Epithelial cell of prostate (primary cell): ENCODE measurements around the gene EPN3.

ENCODE experiments used
- DNase-seq: peaks from one replicate; pipeline ENCODE4 v3.0.0-alpha.2; 2011; ENCODE audit warnings: low read depth, low spot score
- H3K27ac ChIP-seq: fragments of 450-650 bp; 2 replicates; pipeline ENCODE4 v1.5.1; 2017; ENCODE audit warnings: mild to moderate bottlenecking

The EPN3 gene

DNA sequence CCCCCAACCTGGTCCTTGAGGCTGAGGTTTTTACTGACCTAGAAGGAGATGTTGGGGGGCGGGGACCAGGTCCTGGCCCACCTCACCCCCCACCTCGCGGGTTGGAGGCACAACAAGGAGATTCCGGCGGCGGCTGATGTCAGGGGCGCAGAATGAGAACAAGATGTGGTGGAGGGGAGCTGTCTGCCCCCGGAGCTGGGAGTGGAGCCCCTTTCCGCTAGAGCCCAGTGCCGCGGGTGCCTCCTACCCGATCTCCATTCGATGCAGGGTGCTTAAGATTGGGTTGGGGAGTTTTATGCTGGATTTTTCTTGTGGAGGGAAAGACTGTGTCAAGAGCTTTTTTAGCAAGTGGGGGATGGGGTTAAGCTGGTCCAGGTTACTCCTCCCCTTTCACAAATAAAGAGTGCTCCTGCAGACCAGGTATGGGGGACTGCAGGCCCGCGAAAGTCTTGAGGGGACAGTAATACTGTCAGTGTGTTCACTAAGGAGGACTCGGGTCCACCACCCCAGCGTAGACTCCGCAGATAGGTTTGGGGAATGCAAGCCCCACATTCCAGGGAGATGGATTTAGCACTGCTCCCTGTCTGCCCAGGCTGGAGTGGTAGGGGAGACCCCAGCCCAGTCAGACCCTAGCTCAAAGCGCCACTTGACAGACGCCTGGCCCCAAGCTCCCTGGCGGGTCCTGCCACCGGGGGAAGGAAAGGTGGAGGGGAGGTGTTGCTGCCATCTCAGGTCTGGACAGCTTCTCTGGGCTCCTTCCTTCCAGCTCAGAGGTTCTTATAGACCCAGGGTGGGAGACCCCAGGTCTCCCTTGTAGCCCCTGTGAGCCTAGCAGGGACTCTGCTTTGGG is 29.9 kb downstream of the EPN3 start:
- no peak for DNase-seq
- no peak overlapping the region for H3K27ac ChIP-seq

DNA sequence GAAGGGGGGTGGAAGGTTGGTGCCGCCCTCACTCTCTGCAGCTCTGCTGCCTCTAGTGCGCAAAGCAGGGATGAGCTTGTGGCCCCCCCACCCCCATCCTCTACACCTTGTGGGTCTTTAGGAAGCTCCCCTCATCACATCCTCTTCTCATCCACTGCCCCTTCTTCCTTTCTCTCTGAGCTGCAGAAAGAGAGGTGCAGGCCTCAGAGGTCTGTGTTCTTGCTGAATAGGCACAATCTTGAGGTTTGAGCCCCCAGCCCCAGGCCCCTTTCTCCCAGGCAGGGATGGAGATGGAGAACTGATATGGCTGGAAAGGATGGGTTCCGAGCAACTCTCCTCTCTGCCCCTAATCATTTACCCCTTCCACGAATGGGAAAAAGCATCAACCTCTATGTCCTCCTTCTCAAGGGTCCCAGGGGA is 30.6 kb downstream of the EPN3 start:
- no peak overlapping the region for H3K27ac ChIP-seq
- no peak for DNase-seq

DNA sequence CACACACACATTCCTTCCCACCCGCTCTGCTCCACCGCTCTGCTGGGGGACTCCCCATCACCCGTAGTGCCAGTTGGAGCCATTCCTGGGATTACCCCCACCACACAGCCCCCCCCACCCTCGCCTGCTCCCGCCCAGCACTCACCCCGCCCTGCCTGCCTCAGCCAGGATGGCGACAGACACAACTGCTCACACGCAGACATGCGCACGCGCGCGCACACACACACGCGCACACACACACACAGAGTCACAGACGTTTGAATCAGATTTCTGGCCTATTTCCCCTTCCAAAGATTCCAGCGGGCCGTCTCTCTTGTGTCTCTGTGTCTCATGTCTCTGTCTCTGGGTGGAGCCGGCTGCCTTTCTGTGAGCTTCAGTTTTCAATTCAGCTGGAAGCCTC is 32.4 kb downstream of the EPN3 start:
- no peak for DNase-seq
- H3K27ac ChIP-seq: no peak overlapping the region

DNA sequence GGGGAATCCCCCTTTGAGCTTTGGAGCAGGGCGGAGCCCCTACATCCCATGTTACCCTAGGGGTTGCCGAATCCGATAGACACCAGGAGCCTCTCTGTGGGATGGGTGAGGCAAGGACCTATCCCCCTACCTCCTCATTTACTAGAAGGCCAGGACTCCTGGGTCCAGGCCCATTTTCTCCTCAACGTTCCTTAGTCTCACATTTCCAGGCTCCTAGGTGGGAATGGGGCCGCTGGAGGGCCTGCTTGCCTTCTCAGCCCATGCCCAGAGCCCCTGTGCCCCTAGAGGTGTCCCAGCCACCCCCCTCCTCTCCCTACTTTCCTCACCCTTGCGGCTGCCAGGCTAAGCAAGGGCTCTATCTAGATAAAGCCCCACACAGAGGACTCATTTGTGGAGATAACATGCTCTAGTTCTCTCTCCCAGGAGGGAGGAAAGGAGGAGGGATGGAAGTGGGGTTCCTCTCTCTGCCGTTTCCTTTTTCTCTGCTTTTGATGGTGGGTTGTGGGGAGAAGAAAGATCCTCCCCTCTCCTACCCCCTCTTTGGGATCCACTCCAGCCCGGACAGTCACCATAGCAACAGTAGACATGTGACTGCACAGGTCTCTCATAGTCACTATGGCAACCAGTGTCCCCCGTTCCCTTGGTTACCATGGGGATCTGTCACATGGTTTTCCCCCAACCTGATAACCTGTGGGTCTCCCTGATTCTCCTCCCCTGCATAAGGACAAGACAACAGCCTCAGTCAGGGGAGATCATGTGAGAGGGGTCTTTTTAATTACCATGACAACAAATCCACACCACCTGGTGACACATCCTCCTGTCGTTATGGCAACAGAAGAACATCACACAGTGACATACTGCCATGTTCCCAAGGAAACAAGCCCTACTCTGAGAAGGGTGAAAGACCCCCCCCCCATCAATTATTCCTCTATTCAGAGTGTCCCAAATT is 33.1 kb downstream of the EPN3 start:
- no peak overlapping the region for H3K27ac ChIP-seq
- no peak for DNase-seq

DNA sequence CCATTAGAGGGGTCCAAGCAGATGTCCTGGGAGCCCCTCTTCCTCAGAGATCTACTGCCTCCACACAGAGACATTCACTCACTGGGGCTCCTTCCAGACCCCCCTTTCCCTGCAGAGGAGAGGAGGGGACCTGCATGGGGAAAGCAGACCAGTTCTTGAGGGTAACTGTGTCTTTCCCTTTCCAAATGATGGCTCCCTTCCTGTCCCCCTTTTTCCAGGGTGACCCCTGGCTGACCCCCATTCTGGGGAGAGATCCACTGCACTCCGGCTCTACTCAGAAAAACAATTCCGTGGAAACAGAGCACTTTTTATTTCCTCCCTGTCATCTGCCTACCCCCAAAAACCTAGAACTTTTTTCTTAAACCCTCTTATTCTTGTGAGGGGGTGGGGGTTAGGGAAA is 34.4 kb downstream of the EPN3 start:
- no peak for DNase-seq
- H3K27ac ChIP-seq: no peak overlapping the region

DNA sequence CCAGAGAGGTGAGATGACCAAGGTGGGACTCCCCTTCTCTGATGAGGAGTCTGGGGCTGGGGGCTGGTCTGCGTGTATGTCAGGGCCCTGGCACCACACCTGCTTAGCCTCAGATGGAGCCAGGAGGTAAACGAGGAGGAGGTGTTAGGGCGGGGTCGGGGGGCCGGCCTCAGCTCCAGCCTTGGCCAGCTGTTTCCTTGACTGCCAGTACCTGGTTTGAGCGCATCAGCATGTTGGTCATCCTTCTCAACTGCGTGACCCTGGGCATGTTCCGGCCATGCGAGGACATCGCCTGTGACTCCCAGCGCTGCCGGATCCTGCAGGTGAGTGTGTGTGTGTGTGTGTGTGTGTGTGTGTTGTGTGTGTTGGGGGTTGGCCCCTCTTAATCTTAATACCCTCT is 36.1 kb downstream of the EPN3 start:
- no peak for DNase-seq
- H3K27ac ChIP-seq: no peak overlapping the region

DNA sequence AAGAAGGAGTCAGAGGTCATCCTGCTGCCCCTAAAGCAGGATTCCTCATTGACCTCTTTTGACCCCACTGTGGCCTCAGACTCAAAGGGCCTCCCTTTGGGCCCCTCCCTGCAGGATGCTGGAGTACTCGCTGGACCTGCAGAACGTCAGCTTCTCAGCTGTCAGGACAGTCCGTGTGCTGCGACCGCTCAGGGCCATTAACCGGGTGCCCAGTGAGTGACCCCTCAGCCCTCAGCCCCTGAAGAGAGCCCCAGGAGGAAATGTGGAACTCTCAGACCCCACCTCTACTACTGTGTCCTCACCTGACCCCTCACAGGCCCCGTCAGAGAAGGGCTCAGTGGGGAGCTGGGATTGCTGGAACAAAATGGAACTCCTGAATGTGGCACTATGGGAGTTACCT is 37.1 kb downstream of the EPN3 start:
- DNase-seq: no peak
- no peak overlapping the region for H3K27ac ChIP-seq

DNA sequence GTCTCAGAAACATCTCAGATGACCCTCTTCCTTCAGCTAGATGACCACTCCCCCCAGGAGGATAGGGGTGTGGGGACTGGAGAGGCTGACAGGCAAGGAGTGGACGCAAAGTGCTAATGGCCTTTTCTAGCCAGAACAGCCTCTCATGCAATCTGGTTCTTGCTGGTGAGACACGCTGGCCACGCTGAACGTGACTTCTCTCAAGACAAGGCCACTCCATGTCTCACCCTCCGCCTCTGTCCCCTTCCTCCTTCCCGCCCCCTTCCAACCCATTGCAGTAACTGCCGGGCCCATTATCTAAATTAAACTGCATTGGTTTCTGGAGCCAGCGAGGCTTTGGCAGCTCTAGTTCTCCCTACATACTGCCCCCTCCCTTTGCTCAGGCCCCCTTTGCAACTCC is 37.5 kb downstream of the EPN3 start:
- DNase-seq: no peak
- no peak overlapping the region for H3K27ac ChIP-seq

DNA sequence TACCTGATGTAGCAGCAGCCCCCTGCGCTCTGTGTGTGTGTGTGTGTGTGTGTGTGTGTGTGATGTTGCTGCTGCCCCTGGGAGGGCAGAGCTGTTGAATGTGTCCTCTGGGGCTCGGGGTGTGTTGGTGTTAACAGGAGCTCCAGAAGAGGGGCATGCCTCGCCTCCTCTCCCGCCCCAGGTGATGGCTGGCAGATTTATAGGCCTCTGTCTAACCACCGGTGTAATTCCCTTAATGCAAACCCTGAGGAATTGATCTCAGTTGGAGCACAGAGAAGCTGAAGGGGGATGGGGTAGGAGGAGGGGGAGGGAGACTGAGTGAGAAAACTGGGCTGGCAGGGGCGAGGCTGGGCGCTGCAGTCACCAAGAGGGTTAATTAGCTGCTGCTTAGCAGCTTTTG is 38.0 kb downstream of the EPN3 start:
- DNase-seq: no peak

DNA sequence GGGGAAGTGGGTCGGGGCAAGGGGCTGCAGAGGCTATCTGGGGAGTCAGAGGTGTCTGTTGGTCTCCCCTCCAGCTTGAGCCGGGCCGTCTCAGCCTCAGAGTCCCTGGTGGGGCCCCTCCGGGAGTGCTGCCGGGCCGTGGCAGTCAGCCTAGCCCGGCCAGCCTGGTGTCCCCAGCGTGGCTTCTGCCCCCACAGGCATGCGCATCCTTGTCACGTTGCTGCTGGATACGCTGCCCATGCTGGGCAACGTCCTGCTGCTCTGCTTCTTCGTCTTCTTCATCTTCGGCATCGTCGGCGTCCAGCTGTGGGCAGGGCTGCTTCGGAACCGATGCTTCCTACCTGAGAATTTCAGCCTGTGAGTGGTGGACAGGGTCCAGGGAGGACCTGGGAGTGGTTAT is 39.1 kb downstream of the EPN3 start:
- no peak for DNase-seq
- H3K27ac ChIP-seq: no peak overlapping the region

More for the DNA sequence above, 38.0 kb downstream of the EPN3 start:
- H3K27ac ChIP-seq: no peak overlapping the region

DNA sequence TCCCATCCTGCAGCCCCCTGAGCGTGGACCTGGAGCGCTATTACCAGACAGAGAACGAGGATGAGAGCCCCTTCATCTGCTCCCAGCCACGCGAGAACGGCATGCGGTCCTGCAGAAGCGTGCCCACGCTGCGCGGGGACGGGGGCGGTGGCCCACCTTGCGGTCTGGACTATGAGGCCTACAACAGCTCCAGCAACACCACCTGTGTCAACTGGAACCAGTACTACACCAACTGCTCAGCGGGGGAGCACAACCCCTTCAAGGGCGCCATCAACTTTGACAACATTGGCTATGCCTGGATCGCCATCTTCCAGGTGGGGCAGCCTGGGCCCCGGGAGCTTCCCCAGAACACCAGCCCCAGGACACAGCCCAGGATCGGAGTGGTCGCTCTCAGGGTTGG is 40.0 kb downstream of the EPN3 start:
- no peak for DNase-seq

DNA sequence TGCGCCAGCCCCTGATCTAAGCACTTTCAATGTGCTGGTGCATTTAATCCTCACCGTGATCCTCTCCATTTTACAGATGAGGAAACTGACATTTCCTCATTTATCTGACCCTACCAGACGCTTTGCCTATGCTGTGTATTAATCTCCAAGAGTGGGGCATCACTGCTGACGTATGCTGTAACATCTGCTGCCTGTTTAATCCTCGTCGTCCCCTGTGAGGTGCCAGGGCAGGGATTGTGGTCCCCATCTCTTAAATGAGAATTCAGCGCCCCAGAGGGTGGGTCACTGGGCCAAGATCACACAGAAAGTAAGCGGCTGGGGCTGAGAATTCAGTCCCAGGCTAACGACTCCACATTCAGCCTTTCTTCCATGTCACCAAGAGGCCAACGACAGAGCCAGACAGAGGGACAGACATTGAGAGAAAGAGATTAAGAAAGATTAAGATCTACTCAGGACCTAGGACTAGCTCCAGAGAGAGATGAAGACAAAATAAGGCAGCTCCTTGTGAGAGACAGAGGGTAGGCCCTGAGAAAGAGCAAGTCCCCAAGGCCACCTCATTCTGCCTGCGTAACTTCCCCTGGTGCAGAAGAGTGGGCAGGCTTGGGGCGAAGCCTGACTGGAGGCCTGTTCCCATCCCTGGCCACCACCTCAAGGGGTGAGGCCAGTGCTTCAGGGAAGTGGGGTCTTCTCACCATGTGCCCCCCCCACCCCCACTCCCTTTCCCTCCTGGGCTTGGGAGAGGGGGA is 41.5 kb downstream of the EPN3 start:
- no peak for DNase-seq
- no peak overlapping the region for H3K27ac ChIP-seq

More for the DNA sequence above, 40.0 kb downstream of the EPN3 start:
- no peak overlapping the region for H3K27ac ChIP-seq

DNA sequence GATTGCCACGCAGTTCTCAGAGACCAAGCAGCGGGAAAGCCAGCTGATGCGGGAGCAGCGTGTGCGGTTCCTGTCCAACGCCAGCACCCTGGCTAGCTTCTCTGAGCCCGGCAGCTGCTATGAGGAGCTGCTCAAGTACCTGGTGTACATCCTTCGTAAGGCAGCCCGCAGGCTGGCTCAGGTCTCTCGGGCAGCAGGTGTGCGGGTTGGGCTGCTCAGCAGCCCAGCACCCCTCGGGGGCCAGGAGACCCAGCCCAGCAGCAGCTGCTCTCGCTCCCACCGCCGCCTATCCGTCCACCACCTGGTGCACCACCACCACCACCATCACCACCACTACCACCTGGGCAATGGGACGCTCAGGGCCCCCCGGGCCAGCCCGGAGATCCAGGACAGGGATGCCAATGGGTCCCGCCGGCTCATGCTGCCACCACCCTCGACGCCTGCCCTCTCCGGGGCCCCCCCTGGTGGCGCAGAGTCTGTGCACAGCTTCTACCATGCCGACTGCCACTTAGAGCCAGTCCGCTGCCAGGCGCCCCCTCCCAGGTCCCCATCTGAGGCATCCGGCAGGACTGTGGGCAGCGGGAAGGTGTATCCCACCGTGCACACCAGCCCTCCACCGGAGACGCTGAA is 43.2 kb downstream of the EPN3 start:
- DNase-seq: no peak

DNA sequence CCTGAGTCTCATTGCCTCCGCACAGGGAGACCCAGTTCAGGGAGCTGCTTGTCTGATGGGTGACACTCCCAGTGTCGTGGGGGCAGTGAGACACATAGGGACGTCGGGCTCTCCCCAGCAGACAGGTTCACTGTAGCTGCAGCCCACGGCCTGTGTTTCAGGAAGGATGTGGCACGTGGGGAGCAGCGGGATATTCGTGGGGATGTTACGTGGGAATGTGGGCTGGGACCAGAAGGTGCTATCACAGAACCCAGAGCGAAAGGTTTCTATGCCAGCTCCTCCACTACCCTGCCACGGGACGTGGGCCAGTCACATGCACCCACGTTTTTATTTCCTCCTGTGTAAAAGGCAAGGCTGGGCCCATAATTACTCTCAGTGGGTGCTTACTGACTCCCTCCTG is 44.3 kb downstream of the EPN3 start:
- H3K27ac ChIP-seq: no peak overlapping the region
- DNase-seq: no peak

More for the DNA sequence above, 43.2 kb downstream of the EPN3 start:
- H3K27ac ChIP-seq: no peak overlapping the region

DNA sequence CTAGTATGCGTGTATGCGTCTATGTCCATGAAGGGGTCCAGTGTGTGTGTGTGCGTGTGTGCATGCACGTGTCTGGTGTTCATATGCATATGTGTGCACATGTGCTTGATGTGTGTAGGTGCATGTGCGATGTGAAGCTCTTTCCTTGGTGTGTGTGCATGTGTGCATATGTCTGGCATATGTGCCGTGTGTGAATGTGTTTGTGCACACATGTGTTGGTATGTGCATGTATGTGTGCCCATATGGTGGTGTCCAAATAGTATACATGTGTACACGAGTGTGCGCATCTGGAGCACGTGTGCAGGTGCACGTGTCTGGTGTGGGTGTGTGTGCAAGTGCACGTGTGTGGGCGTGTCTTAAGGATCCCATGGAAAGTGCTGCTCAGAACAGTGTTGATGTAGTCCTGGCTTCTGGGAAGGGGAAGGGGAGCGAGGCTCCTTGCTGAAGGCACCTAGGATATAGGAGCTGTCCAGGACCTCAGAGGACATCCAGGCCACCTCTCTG is 45.0 kb downstream of the EPN3 start:
- H3K27ac ChIP-seq: no peak overlapping the region
- DNase-seq: no peak

DNA sequence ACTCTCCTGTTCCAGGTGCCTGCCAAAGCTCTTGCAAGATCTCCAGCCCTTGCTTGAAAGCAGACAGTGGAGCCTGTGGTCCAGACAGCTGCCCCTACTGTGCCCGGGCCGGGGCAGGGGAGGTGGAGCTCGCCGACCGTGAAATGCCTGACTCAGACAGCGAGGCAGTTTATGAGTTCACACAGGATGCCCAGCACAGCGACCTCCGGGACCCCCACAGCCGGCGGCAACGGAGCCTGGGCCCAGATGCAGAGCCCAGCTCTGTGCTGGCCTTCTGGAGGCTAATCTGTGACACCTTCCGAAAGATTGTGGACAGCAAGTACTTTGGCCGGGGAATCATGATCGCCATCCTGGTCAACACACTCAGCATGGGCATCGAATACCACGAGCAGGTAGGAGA is 45.6 kb downstream of the EPN3 start:
- no peak overlapping the region for H3K27ac ChIP-seq
- DNase-seq: no peak

DNA sequence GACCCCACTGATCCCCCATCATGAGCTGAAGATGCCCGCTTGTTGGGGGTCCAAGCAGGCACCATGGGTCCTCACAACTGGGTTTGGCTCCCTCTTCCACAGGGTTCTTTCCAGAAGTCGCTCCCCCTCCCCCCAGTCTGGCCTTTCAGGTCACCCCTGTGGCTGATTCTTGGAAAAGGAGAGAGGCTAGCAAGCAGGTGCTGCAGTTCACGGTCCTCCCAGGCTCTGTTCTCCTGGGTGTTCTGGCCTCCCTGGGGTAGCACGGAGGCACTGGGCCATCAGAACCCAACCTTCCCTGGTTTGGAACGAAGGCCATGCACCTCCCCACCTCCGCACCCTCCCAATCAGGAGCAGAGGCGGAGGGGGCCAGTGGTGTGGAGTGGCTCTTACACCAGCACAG is 46.9 kb downstream of the EPN3 start:
- H3K27ac ChIP-seq: no peak overlapping the region
- DNase-seq: no peak

DNA sequence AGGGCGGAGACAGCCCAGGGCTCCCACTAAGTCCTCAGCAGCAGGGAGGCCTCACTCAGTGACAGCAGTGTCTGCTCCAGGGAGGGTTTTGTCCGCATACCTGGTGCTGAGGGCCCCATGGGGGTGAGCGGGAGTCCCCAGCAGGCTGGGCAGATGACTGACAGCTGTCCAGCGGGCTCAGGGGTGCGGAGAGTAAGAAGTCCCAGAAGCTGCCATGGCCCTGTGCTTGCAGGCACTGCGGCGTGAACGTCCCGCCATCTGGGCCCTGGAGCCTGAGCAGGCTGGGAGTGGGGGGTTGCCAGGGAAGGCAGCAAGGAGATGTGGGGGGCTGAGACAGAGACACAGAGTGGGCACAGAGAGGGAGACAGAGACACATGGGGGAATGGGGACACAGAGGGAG is 48.1 kb downstream of the EPN3 start:
- no peak for DNase-seq
- H3K27ac ChIP-seq: no peak overlapping the region

DNA sequence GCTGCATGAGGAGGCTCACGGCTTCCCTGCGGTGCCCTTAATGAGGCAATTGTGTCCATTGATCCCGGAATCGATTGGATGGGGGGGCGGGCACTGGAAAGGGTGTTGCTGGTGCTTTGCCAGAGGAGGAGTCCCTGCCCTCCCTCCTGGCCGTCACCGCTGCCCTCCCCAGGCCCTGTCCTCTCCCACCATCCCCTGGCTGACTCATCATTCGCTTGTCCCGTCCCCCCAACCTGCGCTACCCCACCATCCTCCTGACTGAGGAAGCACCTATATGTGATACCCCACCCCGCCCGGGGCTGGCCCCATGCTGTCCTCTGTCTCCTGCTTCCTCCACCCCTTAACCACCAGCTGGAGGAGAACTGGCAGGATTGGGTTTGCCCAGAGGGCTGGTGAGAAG is 48.8 kb downstream of the EPN3 start:
- no peak overlapping the region for H3K27ac ChIP-seq
- DNase-seq: no peak

DNA sequence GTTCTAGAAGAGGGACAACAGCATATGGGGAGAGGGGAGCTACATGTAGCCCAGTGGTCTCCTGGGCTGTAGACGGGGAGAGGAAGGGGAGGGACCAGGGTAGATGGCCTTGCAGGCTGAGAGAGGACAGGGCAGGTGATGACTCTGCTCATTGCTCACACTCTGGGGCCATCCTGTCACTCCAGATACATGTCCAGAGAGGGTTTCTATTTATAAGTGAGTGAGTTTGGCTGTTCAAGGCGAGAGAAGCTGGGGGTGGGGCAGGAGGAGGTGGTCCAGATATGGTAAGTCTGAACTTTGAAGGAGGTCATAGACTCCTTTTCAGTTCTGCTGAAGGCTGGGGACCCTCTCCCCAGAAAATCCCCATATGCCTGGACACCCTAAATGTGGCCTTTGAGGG is 50.2 kb downstream of the EPN3 start:
- no peak for DNase-seq
- no peak overlapping the region for H3K27ac ChIP-seq
